HG03060 (cell line): ENCODE data around the gene CAPN5.
"Not testable (repeated sequence)": the region's sequence is repeated elsewhere in the genome, so short reads cannot be mapped to it uniquely, and the experiment has no call there.

Source experiments
- ATAC-seq: cut with Tn5 transposase; IDR thresholded peaks from one replicate; pipeline ENCODE4 v1.9.1; 2021; ENCODE audit warnings: low read depth, moderate number of reproducible peaks; ENCODE audit not compliant: unreplicated experiment

CAPN5 gene

DNA sequence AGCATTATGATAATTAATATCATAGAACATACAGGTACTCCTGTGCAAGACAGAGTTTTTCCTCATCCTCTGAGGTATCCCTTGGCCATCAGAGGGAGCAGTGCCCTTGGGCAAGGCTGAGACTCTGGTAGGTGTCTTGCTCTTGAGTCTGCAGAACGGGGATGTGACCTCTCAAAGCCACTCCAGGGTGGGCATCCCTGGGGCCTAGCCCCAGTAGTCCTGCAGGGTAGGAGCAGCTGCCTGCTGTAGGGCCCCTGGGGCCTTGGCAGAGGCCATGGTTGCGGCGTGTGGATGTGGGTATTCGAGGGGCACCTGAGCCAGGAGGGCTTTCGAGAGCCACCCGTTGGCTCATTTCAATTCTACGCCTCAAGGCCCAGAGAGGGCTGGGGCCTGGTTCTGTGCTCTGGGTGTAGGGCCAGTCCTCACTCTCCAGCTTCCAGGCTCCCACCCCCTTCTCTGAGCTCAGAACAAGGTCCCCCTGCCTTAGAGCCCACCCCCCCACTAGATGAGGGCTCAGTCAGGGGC, 28.1 kb downstream of the CAPN5 start:
- ATAC-seq = no peak

DNA sequence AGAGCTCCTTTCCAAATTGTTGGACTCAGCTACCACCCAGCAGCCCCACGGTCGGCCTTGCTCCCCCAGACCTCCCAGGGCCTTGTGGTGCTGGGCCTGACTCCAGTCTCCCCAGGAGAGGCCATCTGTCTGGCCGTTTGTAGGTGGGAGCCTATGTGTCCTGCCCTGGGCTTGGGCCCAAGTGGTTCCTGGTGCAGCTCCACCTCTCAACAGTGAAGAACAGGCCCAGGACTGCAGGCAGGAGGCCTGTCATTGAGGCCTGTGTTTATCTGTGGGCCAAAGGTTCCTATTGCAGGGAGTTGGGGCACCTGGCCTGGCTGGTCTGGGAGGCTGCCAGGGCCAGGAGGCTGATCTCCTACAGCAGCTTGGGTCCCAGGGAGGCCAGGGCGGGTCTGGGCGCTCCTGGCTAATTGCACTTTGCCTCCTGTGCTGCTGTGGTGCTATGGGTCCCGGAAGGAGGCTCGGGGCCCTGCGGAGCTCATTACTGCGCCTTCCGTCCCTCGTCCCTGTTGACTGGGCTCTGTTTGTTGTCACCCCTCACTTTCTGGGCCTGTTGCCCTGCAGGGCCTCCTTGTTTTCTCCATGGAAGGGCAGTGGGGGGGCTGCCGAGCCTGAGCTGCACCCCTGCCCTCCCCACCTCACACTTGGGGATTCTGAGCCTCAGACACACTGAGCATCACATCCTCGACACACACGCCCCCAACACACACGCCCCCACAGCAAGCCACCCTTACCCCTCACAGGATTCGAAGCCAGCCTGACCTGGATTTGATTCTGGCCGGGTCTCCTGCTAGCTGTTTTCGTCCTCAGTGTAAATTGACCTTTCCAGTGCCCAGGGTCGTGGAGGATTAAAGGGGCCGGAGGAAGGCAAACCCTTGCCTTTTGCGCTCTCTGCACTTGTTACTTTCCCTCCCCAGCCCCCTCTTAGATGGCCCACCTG, 29.1 kb downstream of the CAPN5 start:
- ATAC-seq = no peak

DNA sequence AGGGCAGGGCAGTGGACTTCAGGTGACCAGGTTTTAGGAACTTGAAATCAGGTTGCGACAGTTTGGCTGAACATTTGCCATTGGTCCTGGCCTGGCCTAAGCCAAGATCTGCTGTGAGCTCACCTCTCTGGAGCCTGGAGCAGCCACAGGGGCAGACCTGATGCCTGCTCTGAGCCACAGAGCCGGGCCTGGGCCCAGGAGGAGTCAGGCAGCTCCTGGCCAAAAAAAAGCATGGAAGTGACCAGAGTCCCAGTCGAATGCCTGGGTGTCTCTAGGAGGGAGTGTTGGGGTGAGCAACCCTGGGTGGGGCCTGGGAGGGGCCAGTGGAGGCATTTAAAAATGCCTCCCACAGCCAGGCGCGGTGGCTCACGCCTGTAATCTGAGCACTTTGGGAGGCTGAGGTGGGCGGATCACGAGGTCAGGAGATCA, 29.8 kb downstream of the CAPN5 start:
- no peak for ATAC-seq

DNA sequence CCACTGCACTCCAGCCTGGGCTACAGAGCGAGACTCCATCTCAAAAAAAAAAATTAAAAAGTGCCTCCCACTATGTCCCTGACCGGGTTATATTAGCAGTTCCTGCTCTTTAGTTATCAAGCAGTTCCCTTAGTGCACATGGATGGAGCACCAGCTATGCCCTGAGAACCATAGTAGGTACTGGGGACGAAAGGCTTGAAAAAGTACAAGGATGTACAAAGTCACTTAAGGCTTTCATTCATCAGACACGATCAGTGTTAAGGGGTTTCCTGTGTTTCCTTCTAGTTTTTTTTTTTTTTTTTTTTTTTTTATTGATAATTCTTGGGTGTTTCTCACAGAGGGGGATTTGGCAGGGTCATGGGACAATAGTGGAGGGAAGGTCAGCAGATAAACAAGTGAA, 30.4 kb downstream of the CAPN5 start:
- ATAC-seq = not testable (repeated sequence)

DNA sequence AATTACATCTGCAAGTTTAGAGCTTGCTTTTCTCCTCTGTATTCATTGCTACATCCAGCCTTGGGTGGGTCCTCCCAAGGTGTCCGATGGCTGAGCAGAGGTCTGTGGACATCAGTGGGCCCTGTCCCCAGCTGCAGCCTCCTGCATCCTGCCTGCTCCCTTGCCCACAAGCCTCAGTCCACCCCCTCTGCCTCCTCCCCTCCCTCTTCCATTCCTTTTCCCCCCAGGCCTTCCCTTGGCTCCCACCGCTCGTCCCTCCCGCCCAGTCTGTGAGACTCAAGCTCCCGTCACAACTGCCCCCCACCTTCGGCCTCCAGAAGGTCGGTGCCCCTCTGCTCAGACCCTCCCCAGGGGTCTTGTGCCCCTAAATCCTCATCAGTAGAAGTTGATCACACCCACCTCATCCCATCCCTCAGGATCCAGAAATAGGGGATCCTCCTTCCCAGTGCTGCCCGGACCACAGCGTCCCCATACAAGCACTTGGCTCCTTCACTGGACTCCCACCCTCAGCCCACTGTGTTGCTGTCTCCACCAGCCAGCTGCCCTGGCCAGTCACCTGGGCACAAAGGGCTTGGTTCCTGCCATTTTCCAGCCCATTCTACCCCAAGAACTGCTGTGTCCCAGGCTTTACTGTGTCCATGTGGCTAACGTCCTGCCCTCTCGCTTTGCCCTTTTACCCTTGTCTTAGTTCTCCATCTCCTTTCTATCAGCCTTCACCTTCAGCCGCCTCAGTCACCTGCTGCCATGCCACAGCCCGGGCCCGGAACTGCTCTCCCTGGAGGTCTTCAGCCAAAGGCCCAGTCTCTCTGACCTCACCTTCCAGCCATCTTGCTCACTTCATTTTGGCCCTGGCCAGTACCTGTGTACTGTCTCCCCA, 33.6 kb downstream of the CAPN5 start:
- no peak for ATAC-seq

DNA sequence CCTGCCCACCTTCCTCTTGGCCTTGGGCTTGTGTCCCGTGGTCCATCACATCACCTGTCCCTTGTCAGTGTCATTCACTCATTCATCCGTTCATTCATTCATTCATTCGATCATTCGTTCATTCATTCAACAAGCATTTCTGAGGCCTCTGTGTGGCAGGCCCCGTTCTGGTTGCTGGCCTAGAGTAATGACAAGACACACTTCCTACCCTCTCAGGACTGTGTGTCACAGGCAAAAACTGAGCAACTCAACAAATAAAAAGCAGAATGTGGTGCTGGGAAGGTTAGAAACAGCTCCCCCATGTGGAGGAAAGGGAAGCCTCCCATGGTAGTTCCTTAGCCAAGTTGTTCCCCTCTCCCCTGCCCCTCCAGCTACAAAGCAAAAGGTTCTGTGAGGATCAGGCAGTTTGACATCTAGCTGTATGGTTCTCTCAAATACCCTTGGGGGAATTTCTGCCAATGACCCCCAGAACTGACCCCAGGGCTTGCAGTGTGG, 34.3 kb downstream of the CAPN5 start:
- ATAC-seq = no peak

DNA sequence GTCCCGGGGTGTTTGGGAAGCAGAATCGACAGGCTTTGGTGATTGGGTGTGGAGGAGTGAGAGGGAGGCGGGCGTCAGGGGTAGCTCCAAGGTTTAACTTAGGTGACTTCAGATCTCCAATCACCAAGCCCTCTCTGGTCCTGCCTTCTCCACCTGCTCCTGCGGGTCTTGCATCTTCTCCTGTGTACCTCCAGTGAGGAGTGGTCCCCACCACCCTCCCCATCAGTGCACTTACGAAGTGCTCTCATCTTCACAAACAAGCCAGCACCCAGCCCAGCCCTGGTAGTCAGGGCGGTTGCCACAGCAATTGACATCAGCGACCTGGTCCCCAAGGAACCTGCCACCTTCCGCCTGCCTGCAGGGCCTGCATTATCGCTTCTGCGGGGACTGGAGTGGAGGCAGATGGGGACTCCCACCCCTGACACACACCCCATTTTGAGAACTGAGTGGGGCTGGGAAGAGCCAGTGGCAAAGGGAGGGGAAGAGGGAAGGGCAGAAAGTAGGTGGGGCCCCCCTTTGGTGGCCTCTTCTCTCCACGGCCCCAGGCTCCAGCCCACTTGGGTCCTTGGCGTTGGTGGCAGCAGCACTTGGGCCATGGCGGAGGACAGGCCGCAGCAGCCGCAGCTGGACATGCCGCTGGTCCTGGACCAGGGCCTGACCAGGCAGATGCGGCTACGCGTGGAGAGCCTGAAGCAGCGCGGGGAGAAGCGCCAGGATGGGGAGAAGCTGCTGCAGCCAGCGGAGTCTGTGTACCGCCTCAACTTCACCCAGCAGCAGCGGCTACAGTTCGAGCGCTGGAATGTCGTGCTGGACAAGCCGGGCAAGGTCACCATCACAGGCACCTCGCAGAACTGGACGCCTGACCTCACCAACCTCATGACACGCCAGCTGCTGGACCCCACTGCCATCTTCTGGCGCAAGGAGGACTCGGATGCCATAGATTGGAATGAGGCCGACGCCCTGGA, 35.8 kb downstream of the CAPN5 start, which contains the start of gene OMP:
TSS of gene OMP (plus strand) at position 595 of the 965 bp plus-strand sequence. CDS start at position 595, 0 bp downstream.
- no peak for ATAC-seq

DNA sequence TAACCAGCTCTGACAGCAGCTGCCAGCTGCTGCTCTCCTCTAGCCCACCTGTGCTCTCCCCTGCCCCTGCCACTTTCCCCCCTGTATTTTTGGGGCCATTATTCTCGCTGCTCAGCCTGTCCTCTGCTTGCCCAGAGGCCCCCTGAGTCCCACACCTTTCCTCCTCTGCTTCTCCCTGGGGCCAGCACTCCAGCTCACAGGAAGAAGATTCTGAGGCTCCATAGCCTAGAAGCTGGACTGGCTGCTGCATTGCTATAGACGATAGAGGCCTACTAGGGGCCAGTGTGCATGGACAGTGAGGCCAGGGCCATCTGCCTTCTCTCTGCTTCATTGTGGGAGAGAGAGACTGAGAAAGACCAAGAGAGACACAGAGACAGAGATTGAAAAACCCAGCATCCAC, 36.5 kb downstream of the CAPN5 start:
- no peak for ATAC-seq

DNA sequence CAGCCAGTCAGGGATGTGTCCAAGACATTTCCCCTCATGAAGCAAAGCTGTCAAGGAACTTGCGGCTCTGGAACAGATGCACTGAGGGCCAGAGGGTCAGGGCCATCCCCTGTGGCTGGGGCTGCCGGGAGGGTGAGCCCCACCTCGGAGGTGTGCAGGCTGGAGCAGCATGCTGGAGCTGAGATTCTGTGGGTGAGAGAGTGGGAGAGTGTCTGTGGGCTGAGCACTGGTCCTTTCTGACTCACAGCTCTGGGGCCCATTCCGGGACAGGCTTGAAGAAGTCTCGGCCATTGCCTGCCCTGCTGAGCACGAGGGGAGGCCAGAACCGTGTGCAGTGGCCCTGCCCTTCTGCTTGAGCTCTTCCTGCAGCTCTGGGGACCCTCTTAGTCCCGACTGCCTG, 38.0 kb downstream of the CAPN5 start:
- no peak for ATAC-seq

DNA sequence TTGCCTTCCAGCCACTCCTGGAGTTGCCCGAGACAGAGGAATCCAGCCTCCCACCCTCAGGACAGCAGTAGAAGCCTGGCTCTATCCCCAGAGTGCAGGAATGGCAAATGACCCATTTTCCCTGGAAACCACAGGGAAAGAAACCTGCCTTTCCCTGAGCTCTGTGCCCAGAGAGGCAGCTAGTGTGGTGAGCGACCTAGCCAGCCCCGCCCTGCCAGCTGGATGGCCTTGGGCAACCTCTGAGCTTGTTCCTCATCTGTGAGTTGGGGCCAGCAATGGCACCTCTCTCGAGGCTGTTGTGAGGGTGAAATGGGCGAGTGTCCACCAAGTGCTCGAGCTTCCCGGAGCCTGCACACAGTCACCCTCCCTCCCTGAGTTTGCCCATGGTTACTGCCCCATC, 39.5 kb downstream of the CAPN5 start:
- no peak for ATAC-seq

DNA sequence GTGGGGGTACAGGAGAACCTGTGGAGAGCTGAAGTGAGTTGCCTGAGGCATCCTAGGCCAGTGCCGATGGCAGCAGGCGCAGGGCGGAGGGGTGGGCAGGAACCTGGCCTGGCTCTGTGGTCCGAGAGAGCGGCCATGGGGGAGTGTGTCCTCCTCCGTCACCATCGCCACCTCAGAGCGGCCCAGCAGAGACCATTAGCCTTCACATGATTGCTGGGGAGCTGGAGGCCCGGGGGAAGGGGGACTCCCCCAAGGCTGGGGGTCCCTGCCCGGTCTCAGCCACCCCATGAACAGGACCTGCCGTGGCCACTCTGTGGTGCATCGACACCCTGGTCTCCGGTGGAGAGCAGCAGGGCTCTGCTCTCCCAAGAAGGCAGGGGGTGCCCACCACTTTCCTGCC, 40.0 kb downstream of the CAPN5 start:
- no peak for ATAC-seq

DNA sequence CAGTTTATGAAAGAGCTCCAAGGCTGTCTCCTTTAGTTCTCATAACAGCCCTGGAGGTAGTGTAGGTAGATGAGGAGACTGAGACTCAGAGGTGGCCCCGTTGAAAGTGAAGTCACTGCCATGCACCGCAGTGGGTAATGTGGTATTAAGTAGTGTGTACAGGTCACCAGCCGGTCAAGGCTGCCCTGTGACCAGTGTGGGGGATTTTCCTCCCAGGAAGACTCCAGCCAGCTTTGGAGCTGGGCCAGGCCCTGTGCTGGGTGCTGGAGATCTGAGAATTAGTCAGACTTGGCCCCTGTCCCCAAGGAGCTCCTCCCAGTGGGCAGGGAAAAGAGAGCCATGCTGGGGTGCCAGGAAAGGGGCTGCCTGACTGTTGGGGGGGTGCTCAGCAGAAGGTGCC, 41.2 kb downstream of the CAPN5 start:
- ATAC-seq = no peak

DNA sequence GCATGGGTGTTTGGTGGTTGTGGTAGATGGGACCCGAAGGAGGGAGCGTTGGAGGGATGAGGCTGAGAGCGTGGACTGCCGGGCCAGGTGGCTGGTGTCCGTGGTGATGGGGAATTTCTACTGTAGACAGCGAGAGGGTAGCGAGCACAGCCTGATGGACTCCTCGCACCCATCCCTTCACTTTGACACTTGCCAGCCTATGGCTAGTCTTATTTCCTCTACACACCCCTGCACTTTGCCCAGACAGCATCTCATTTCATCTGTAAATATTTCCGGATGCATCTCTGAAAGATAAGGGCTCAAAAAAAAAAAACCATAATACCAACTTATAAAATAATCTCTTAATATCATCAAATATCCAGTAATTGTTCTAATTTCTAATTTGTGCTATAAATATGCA, 41.7 kb downstream of the CAPN5 start:
- ATAC-seq = no peak

DNA sequence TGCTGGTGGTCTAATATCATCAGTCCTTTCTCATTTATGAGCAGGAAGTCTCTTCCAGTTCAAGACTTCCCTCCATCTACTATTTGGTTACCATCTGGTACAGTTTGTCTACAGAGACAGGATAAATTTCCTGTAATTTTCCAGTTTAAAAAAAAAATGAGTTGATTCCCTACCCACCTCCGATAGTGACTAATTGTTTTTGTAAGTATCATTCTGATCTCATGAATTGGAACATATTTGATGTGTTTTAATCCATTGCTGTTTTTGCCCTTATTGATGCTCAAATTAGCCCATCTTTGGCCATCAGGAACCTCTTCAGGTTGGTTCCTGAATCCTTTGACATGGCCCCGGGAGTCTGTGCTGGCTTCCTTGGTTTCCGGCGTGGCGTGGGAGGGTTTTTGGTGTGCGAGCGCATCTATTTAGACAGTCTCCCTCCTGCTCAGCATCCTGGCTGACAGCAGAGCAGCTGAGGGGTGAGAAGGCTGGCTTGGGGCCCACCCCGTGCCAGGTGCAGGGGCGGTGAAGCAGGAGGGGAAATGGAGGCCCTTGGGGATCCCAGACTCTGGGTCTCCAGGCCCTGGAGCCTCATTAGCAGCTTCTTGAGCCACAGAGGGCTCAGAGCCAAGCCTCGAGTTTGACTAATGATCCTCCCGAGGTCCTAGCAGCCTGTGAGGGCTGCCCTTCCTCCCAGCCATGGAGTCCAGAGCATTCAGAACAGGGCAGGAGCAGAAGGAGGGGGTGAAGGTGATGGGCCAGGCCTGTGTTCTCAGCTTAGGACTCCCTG, 42.7 kb downstream of the CAPN5 start:
- no peak for ATAC-seq

DNA sequence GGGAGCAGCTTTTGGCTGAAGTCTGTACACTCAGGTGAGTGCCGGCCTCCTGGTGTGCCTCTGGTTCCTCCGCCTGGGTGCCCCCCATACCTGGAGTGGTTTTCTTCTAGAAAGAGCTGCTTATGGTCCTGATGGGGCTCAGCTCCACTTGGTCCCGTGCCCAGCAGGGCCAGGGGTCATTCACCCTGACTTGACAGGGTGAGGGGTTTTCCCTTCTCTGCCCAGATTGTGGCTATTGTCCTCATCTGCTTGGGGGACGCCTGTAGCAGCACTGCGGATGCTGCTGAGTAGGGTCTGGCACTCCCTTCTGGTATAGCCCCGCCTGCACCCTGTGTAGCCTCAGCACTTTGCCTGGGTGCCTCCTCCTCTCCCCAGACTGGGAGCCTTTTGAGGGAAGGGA, 44.1 kb downstream of the CAPN5 start:
- no peak for ATAC-seq

DNA sequence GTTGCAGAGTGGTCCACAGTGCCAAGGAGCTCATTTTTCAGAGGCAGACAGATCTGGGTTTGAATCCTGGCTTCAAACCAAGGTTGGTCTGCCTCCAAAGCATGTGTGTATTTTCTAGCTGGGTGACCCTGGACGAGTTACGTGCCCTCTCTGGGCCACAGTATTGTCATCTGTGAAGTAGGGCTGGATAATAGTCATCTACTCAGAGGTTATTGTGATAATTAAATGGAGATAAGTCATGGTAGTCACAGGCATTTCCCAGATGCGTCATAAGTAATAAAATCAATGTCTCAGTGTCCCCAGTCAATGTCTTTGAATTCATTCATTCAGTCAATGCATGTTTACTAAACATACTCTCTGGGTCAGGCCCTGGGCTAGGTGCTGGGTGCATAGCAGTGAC, 44.5 kb downstream of the CAPN5 start:
- ATAC-seq = no peak

DNA sequence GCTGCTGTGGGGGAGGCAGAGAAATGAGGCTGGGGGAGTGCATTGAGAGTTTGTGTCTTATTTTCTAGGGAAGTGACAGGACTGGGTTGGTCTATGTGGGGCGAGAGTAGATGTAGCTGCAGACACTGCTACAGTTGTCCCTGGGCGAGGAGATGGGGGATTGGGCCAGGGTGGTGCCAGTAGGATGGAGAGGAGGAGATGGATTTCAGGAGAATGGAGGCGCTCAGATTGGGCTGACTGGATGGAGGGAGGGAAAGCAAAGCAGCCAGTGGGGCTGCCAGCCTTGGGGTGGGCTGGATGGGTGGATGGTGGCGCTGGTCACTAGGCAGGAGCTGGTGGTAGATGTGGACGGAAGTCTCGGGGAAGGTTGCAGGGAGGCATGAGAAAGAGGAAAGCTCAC, 45.2 kb downstream of the CAPN5 start:
- ATAC-seq = no peak

DNA sequence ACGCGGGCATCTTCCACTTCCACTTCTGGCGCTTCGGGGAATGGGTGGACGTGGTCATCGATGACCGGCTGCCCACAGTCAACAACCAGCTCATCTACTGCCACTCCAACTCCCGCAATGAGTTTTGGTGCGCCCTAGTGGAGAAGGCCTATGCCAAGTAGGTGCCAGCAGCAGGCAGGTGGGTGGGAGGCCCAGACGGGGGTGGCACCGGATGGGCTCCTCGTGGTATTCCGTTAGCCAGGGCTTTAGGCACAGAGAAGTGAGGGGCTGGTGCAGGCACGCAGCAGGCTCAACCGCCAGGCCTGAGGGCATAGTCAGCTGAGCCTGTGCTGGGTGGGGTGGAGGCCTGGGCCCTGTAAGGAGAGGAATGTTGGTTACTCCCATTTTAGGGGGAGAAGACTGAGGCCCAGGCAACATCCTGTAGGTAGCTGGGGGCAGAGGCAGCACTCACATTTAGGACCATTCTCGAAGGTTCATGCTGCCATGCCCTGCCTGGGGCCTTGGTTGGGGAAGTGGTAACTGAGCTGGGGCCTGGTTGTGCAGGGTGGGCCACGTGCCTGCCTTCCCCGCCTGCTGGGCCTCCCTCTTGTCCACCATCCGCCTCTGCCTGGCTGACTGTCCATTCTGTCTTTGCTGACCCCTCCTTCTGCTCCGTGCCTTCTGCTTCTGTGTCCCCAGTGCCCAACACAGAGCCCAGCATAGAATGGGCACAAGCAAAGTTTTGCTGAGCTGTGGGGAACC, 46.0 kb downstream of the CAPN5 start:
- ATAC-seq = no peak
